ENCODE results near the gene SNX2.

- TF ChIP-seq POLR2A (IDR thresholded peaks at IDR 0.05), result no peak
- TF ChIP-seq, protein P1, sequence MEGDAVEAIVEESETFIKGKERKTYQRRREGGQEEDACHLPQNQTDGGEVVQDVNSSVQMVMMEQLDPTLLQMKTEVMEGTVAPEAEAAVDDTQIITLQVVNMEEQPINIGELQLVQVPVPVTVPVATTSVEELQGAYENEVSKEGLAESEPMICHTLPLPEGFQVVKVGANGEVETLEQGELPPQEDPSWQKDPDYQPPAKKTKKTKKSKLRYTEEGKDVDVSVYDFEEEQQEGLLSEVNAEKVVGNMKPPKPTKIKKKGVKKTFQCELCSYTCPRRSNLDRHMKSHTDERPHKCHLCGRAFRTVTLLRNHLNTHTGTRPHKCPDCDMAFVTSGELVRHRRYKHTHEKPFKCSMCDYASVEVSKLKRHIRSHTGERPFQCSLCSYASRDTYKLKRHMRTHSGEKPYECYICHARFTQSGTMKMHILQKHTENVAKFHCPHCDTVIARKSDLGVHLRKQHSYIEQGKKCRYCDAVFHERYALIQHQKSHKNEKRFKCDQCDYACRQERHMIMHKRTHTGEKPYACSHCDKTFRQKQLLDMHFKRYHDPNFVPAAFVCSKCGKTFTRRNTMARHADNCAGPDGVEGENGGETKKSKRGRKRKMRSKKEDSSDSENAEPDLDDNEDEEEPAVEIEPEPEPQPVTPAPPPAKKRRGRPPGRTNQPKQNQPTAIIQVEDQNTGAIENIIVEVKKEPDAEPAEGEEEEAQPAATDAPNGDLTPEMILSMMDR (IDR thresholded peaks at IDR 0.05), result no peak
These were observed 38.6 kb upstream of the SNX2 start for GRCh38 chr5:122736086-122736845.
